HUES6 (cell line): ENCODE data around the gene HID1.
A peak's percentile ranks its signal among the peaks of the same experiment; 100 is the strongest.
"Not testable (repeated sequence)": the region's sequence is repeated elsewhere in the genome, so short reads cannot be mapped to it uniquely, and the experiment has no call there.

Experiments used
- H3K27ac ChIP-seq: 2 replicates; pipeline ENCODE4 v1.7.0; 2013; ENCODE audit warnings: low read depth, mild to moderate bottlenecking, low read length, inconsistent platforms
- H3K27me3 ChIP-seq: 2 replicates; pipeline ENCODE4 v1.6.1; 2013; ENCODE audit warnings: low read length; ENCODE audit not compliant: control insufficient read depth, insufficient read depth
- H3K36me3 ChIP-seq: 2 replicates; pipeline ENCODE4 v1.6.1; 2013; ENCODE audit warnings: low read length; ENCODE audit not compliant: control insufficient read depth, insufficient read depth
- H3K4me1 ChIP-seq: 2 replicates; pipeline ENCODE4 v1.6.1; 2013; ENCODE audit warnings: low read length; ENCODE audit not compliant: control insufficient read depth, insufficient read depth
- H3K4me3 ChIP-seq: 2 replicates; pipeline ENCODE4 v1.5.1; 2013; ENCODE audit warnings: low read depth, low read length
- H3K9ac ChIP-seq: one replicate; pipeline ENCODE4 v1.6.1; 2013; ENCODE audit warnings: mild to moderate bottlenecking, low read length
- H3K9me3 ChIP-seq: 2 replicates; pipeline ENCODE4 v1.6.1; 2013; ENCODE audit warnings: low read depth, low read length; ENCODE audit not compliant: control insufficient read depth, insufficient read depth

Gene HID1

DNA sequence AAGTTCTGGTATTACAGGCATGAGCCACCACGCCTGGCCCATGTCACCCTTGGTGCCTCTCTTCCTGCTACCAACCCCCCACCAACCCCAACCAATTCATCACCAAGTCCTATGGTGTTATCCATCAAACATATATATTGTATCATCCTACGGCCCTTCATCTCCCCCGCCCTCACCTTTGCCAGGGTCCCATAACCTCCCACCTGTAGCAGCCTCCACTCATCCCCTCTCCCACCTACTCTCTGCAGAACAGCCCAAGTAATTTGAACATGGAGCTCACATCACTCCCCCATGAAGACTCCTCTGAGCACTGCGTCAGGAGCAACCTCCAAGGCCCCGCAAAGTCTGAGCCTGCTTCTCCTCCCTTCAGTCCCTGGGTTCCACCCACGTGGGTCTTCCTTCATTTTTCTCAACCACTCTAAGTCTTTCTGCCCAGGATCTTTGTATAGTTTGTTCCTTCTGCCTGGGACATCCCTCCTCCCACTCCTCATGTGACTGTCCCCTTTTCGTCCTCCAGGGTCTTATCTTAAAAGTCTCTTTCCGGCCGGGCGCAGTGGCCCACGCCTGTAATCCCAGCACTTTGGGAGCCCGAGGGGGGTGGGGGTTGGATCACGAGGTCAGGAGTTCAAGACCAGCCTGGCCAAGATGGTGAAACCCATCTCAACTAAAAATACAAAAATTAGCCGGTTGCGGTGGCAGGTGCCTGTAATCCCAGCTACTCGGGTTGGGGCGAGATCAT lies 7.0 kb upstream of the HID1 start:
- Histone ChIP-seq H3K4me1 (peaks cover 16% of the 10 kb centered on the region), H3K9ac (no peak overlapping the region), H3K36me3 (no peaks in the 10 kb centered on the region), H3K27ac (no peak overlapping the region), H3K4me3 (no peak overlapping the region), H3K9me3 (no peaks in the 10 kb centered on the region), H3K27me3 (peaks cover 26% of the 10 kb centered on the region)

DNA sequence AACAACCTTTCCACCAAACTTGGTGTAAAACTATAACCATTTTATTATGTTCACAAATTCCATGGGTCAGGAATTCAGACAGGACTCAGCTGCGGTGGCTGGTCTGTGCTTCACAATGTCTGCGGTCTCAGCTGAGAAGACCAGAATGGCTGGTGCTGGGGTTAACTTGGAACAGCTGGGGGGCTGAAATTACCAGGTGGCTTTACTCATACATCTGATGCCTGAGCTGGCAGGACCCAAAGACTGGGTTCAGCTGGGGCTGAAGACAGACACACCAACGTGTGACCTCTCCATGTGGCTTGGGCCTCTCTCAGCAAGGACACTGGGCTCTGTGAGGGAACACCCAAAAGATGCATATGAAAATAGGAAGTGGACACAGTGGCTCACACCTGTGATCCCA lies 5.7 kb upstream of the HID1 start:
- no peak overlapping the region for H3K9ac ChIP-seq
- H3K4me1 ChIP-seq = peaks cover 13% of the 10 kb centered on the region
- no peaks in the 10 kb centered on the region for H3K36me3 ChIP-seq
- H3K27ac ChIP-seq = no peak overlapping the region
- H3K27me3 ChIP-seq = peaks cover 40% of the 10 kb centered on the region
- no peaks in the 10 kb centered on the region for H3K9me3 ChIP-seq
- no peak overlapping the region for H3K4me3 ChIP-seq

GRCh38 chr17:74977802-74978201 lies 5.2 kb upstream of the HID1 start:
- Histone ChIP-seq H3K4me3 (no peak overlapping the region), H3K9ac (no peak overlapping the region), H3K27ac (no peak overlapping the region), H3K27me3 (peaks cover 44% of the 10 kb centered on the region), H3K36me3 (no peaks in the 10 kb centered on the region), H3K4me1 (peaks cover 13% of the 10 kb centered on the region), H3K9me3 (no peaks in the 10 kb centered on the region)

GRCh38 chr17:74975943-74976342 lies 3.4 kb upstream of the HID1 start:
- Histone ChIP-seq H3K9ac (no peak overlapping the region), H3K36me3 (no peaks in the 10 kb centered on the region), H3K27ac (no peak overlapping the region), H3K4me3 (no peak overlapping the region), H3K27me3 (peaks cover 56% of the 10 kb centered on the region), H3K4me1 (peaks cover 10% of the 10 kb centered on the region; the same call in 1 of the 2 replicates), H3K9me3 (no peaks in the 10 kb centered on the region)

GRCh38 chr17:74972973-74973328 lies 392 bp upstream of the HID1 start:
- H3K4me1 ChIP-seq = peaks cover 16% of the 10 kb centered on the region; the same call in 1 of the 2 replicates
- no peaks in the 10 kb centered on the region for H3K9me3 ChIP-seq
- no peak overlapping the region for H3K9ac ChIP-seq
- no peaks in the 10 kb centered on the region for H3K36me3 ChIP-seq
- H3K27me3 ChIP-seq = peaks cover 61% of the 10 kb centered on the region
- H3K4me3 ChIP-seq = peak overlapping the region; percentile 82
- H3K27ac ChIP-seq = no peak overlapping the region

GRCh38 chr17:74971842-74972106 lies 785 bp downstream of the HID1 start:
- peaks cover 61% of the 10 kb centered on the region for H3K27me3 ChIP-seq

DNA sequence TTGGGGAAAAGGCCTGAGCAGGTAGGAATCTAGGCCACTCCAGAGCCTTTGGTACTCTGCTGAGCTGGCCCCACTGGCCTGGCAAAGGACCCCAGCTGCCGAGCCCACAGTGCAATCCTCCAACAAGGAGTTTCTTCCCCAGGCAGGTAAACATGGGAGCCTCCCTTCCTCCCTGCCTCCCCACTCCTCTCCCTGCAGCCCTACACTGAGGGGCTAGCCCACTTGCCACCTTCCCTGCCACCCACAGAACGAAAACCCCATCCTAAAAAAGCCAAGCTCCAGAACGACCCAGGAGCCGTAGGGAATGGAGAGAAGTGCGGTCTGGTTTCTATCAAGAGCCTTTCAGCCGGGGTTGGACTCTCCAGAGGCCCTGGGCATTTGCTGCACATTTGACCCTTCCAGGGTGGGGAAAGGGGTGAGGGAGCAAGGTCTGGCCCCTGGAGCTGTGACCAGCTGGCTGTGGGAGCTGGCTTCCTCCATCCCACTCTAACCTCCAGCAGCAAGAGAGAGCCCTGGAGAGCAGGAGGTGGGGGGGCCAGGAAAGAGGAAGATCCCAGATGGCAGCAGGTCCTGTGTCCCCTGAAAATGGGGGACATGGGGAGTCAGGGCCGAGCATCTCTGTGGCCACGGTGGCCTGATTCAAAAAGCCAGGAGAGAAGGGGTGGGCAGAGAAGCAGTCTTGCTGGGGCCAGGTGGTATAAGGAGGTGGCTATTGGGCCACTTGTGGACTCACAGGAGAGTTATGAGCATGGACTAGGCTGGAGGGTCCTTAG lies 1.3 kb downstream of the HID1 start:
- H3K36me3 ChIP-seq = no peaks in the 10 kb centered on the region
- peaks cover 61% of the 10 kb centered on the region for H3K27me3 ChIP-seq
- no peaks in the 10 kb centered on the region for H3K9me3 ChIP-seq
- H3K9ac ChIP-seq = no peak overlapping the region
- peaks cover 16% of the 10 kb centered on the region; the same call in 1 of the 2 replicates for H3K4me1 ChIP-seq
- H3K27ac ChIP-seq = no peak overlapping the region
- peak overlapping the region; percentile 82 for H3K4me3 ChIP-seq

More at GRCh38 chr17:74971842-74972106, 785 bp downstream of the HID1 start:
- Histone ChIP-seq H3K36me3 (no peaks in the 10 kb centered on the region), H3K4me3 (peak overlapping the region; percentile 82), H3K9ac (no peak overlapping the region), H3K9me3 (no peaks in the 10 kb centered on the region), H3K4me1 (peaks cover 16% of the 10 kb centered on the region; the same call in 1 of the 2 replicates), H3K27ac (no peak overlapping the region)

DNA sequence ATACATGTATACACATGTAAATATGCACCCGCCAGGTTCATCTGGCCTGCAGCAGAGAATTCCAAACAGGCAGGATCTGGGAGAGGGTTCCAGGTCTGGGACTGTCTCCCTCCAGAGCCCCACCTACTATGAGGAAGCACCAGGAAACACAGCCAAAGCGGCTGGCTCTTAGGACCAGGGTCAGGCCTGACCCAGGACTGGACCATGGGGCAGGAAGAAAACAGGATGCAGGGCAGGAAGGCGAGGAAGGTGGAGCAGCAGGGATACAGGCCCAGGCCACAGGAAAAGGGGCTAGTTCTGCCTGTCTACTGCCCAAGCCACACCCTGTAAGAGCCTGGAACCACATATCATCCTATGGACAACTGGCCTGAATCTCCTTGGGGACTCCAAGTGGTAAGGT lies 2.2 kb downstream of the HID1 start:
- Histone ChIP-seq H3K36me3 (no peaks in the 10 kb centered on the region), H3K4me3 (no peak overlapping the region), H3K27me3 (peaks cover 53% of the 10 kb centered on the region), H3K27ac (no peak overlapping the region), H3K9me3 (no peaks in the 10 kb centered on the region), H3K9ac (no peak overlapping the region), H3K4me1 (peaks cover 16% of the 10 kb centered on the region; the same call in 1 of the 2 replicates)

GRCh38 chr17:74969501-74969900 lies 3.1 kb downstream of the HID1 start:
- not testable (repeated sequence) for H3K27ac ChIP-seq, H3K9me3 ChIP-seq, H3K4me3 ChIP-seq, H3K9ac ChIP-seq, H3K36me3 ChIP-seq
- Histone ChIP-seq H3K27me3 (peaks cover 44% of the 10 kb centered on the region), H3K4me1 (peaks cover 16% of the 10 kb centered on the region; the same call in 1 of the 2 replicates)

DNA sequence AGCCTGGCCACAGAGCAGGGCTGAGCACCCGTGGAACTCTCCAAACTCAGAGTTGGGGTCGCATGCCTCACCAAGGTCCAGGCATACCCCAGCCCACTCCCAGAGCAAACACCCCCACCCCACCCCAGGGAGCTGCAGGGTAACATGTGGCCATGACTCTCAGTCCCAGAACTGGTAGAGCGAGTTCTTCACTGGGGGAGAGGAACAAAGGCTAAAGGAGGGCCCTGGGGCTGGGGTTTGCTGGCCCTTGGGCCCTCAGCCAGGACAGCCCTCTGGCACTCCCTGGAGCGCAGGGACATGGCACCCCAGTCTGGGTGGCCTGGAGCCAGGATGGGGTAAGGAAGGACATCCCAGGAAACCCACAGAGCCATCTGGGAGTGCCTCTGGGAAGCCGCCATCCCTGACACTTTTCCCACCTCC lies 4.2 kb downstream of the HID1 start:
- no peaks in the 10 kb centered on the region for H3K9me3 ChIP-seq
- no peak overlapping the region for H3K4me3 ChIP-seq
- no peaks in the 10 kb centered on the region for H3K36me3 ChIP-seq
- no peak overlapping the region for H3K9ac ChIP-seq
- peaks cover 16% of the 10 kb centered on the region; the same call in 1 of the 2 replicates for H3K4me1 ChIP-seq
- H3K27me3 ChIP-seq = peaks cover 33% of the 10 kb centered on the region
- no peak overlapping the region for H3K27ac ChIP-seq

DNA sequence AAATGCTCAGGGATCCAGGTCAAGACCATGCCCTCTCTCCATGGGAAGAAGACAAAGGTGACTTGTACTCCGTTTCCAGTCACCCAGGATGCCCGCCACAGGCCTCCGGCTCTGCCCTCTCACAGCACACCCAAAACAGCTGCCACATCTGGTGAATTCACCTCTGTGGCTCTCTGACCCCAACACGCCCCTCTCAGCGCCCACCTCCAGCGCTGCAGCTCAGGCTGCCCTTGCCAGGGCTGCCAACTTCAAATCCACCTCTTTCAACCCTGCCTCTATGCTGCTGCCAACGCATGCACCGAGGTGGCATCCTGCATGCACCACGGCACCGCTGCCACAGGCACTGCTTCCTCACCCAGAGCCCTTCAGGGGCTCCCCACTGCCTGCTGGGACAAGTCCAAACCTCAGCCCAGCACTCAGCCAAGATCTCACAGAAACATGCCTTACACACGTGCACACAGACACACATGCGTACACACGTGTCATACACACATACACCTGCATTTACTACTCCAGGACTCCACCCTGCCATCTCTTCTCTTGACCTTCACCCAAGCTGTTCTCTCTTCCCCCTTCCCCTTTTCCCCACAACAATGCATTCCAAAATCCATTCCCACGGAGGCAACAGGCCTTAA lies 7.5 kb downstream of the HID1 start:
- Histone ChIP-seq H3K27me3 (peaks cover 3% of the 10 kb centered on the region; the same call in 1 of the 2 replicates), H3K27ac (no peak overlapping the region), H3K9ac (no peak overlapping the region)

More for the DNA sequence above, 7.5 kb downstream of the HID1 start:
- H3K4me1 ChIP-seq = peaks cover 8% of the 10 kb centered on the region; the same call in 1 of the 2 replicates
- no peak overlapping the region for H3K4me3 ChIP-seq
- no peaks in the 10 kb centered on the region for H3K36me3 ChIP-seq
- no peaks in the 10 kb centered on the region for H3K9me3 ChIP-seq
